ENCODE measurements around the gene IGDCC3. TPM values are rescaled to one million over a fixed set of nuclear protein-coding genes. Genes with fewer than 3 reads are reported as not detected.

The IGDCC3 gene
- total and polyA plus RNA-seq, 2 of the 8 experiments (the other 6 are each of a cell fraction or from before 2014, with no cell fraction given) = 26.8 to 45.7 TPM

DNA sequence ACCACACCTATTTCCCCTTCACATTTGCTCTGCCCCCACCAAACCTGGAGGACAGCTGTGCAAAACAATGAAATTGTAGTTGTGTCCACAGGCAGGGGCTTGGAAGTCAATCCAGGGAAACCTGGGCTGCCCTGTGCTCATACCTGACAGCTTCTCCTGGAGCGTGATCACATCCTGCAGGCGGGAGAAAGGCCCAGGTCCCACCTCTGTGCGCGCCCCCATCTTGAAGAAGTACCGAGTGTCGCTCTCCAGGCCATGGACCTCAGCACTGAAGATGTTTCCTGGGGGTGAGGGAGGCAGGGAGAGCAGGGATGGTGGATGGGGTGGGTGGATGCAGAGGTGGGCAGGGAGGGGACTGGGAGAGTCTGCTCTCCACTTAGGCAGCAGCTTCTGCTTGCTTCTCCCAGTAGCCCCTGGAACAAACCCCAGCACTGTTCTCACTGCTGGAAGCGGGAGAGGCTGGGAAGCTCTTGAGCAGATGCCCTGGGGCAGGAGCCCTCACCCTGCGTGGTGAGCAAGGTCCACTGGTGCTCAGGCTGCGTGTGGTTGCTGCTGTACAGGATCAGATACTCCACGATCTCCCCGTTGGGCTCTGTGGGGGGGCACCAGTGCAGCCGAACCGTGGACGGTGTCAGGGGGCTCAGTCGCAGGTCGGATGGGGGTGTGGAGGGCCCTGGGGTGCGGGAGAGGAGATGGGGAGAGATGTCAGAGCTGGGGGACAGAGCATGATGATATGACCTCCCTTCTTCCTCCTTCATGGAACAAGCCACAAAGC lies 10.7 kb upstream of the IGDCC3 start (continued):
- TF ChIP-seq TCF12 (IDR thresholded peaks at IDR 0.05; ENCODE audit: low read depth, low read length) = no peak

Measured in H1 (cell line).